Suprapubic skin (tissue), 4 donors: ENCODE data around the gene ATP13A3. TPM values are rescaled to one million over a fixed set of nuclear protein-coding genes. Genes with fewer than 3 reads are reported as not detected.

Experiments
- DNase-seq, 2 donors: peaks; one replicate each; pipeline ENCODE4 v3.0.0-alpha.2; 2019; ENCODE audit warnings: low spot score in 2 of 2
- H3K27ac ChIP-seq: fragments of 200-600 bp; sonication (generic); one replicate; pipeline ENCODE4 v1.5.1; 2019
- H3K27me3 ChIP-seq: fragments of 200-600 bp; sonication (generic); one replicate; pipeline ENCODE4 v1.5.1; 2019
- H3K36me3 ChIP-seq: fragments of 200-600 bp; sonication (generic); one replicate; pipeline ENCODE4 v1.5.1; 2019
- H3K4me1 ChIP-seq: fragments of 200-600 bp; sonication (generic); one replicate; pipeline ENCODE4 v1.5.1; 2019
- H3K4me3 ChIP-seq: fragments of 200-600 bp; sonication (generic); one replicate; pipeline ENCODE4 v1.5.1; 2019; ENCODE audit warnings: mild to moderate bottlenecking
- H3K9me3 ChIP-seq: fragments of 200-600 bp; sonication (generic); one replicate; pipeline ENCODE4 v1.5.1; 2019
- EP300 ChIP-seq: sonication (generic); formaldehyde crosslinking; IDR thresholded peaks from one replicate; pipeline ENCODE4 v1.6.1; 2017; ENCODE audit warnings: antibody characterized with exemption
- POLR2A ChIP-seq, 2 donors: fragments of 450-650 bp; IDR thresholded peaks; one replicate each; pipeline ENCODE4 v1.6.1; 2017; ENCODE audit warnings: antibody characterized with exemption in 2 of 2, mild to moderate bottlenecking in 2 of 2, moderate library complexity in 2 of 2
- POLR2AphosphoS5 ChIP-seq, 3 donors: sonication (generic); formaldehyde crosslinking; IDR thresholded peaks; one replicate each; pipeline ENCODE4 v1.6.1; 2017; ENCODE audit warnings: antibody characterized with exemption in 3 of 3
- WGBS: methylation state at CpG from one replicate; pipeline ENCODE4 v1.1.5; 2018; 5-methylcytosine and 5-hydroxymethylcytosine counted together
- total RNA-seq, 4 donors: library from RNA; depleted of rRNA; stranded (reverse); fragments of >200 nt; gene quantifications; one replicate each; pipeline ENCODE4 v1.1.0, GENCODE V29; 2016
- TF ChIP-seq, protein P1 (sequence below), 2 donors: fragments of 200-600 bp in 1 of 2; fragments of 450-650 bp in 1 of 2; sonication (generic) in 1 of 2; IDR thresholded peaks; one replicate each; pipeline ENCODE4 v1.5.1; 2016 to 2019; ENCODE audit warnings: antibody characterized with exemption in 2 of 2, mild to moderate bottlenecking in 1 of 2, moderate library complexity in 1 of 2

The ATP13A3 gene
- total RNA-seq, 4 donors from 2014 or later = 49.3 to 76.0 (median 64.0) TPM

DNA sequence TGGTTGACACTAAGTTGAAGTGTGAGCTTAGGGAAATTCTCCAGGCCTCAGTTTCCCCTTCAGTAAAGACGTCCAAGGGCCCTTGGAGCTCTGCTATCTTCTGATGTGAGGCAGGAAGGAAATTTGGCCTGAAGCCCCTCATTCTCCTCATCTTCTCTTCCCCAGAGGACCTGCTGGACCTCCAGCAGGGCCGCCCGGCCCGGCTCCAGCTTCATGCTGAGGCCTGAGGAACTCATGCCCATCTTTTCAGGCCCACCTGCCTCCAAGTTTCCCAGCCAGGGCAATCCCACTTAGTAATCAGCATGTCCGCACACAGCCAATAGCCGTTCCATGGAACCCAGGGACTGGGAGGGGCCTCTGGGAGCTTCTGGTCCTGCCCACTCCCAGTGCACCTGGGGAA is 121.3 kb downstream of the ATP13A3 start:
- Histone ChIP-seq H3K4me1 (no peaks in the 10 kb centered on the region), H3K27ac (no peak overlapping the region), H3K36me3 (no peaks in the 10 kb centered on the region), H3K9me3 (no peaks in the 10 kb centered on the region), H3K4me3 (no peak overlapping the region), H3K27me3 (peaks cover 12% of the 10 kb centered on the region)
- TF ChIP-seq POLR2AphosphoS5 (IDR thresholded peaks at IDR 0.05) = no peak
- 98% methylated on average over 6 of the region's 6 CpGs for WGBS
- DNase-seq = no peak

DNA sequence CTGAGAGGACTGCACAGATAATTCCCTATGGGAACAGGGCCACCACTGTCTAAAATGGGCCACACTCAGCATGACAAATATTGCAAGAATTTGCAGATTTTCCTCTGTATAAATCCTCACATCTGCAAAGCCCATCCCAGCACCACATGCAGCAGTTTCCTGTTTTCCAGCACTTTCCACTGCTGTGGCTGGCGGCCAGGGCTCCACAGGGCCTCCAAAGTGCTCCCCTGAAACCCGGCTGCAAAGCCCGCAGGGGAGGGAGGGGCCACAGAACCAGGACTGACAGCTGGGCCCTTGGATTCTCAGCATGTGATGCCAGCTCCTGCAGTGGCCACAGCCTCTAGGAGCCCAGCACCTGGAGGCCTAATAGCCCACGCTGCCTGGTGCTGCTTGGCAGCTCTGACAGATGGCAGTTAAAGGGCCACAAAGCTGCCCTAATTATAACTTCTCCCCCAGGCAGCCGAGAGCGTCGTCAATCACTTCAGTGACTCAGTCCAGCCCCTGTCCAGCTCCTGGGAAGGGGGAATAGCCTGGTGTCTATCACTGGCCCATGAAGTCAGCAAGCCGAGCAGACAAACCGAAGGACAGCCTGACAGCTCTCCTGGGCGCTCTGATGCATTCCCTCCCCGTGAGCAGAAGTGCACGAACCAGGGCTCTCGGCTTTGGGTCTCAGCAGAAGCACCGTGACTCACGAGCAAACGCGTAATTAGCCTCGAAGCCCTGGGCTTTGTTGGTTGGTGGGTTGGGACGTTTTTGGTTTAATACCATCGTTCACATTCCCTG is 122.0 kb downstream of the ATP13A3 start:
- no peak overlapping the region for H3K4me3 ChIP-seq
- WGBS = 65% methylated on average over 12 of the region's 20 CpGs
- TF ChIP-seq EP300 (no peak), POLR2AphosphoS5 (IDR thresholded peaks at IDR 0.05) (no peak), POLR2A (IDR thresholded peaks at IDR 0.05) (no peak)
- TF ChIP-seq, protein P1, sequence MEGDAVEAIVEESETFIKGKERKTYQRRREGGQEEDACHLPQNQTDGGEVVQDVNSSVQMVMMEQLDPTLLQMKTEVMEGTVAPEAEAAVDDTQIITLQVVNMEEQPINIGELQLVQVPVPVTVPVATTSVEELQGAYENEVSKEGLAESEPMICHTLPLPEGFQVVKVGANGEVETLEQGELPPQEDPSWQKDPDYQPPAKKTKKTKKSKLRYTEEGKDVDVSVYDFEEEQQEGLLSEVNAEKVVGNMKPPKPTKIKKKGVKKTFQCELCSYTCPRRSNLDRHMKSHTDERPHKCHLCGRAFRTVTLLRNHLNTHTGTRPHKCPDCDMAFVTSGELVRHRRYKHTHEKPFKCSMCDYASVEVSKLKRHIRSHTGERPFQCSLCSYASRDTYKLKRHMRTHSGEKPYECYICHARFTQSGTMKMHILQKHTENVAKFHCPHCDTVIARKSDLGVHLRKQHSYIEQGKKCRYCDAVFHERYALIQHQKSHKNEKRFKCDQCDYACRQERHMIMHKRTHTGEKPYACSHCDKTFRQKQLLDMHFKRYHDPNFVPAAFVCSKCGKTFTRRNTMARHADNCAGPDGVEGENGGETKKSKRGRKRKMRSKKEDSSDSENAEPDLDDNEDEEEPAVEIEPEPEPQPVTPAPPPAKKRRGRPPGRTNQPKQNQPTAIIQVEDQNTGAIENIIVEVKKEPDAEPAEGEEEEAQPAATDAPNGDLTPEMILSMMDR (IDR thresholded peaks at IDR 0.05) = no peak
- H3K4me1 ChIP-seq = no peaks in the 10 kb centered on the region
- no peaks in the 10 kb centered on the region for H3K9me3 ChIP-seq
- no peak for DNase-seq
- H3K27me3 ChIP-seq = peaks cover 12% of the 10 kb centered on the region
- H3K27ac ChIP-seq = no peak overlapping the region
- no peaks in the 10 kb centered on the region for H3K36me3 ChIP-seq

DNA sequence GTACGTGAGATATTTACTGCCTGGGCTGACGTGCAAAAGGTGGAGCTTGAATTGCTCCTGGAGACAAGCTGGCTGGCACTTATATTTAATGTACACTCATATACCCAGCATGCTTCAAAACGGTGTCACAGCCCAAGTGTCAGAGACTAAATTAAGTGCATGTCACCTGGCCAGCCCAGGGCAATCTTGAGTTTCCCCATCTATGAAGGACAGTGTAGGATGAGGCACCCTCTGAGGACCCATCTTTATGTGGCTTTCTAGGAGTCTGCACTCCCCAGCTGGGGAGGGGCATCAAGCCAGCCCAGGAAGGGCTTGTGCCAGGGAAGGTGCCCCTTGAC is 122.5 kb downstream of the ATP13A3 start:
- no peaks in the 10 kb centered on the region for H3K4me1 ChIP-seq
- no peaks in the 10 kb centered on the region for H3K36me3 ChIP-seq
- no peak for TF ChIP-seq POLR2AphosphoS5 (IDR thresholded peaks at IDR 0.05)
- TF ChIP-seq, protein P1 (IDR thresholded peaks at IDR 0.05) = no peak
- no peak for TF ChIP-seq EP300
- TF ChIP-seq POLR2A (IDR thresholded peaks at IDR 0.05) = no peak
- WGBS = 60% methylated on average over 1 of the region's 3 CpGs
- no peaks in the 10 kb centered on the region for H3K9me3 ChIP-seq
- DNase-seq = no peak
- H3K27ac ChIP-seq = no peak overlapping the region
- peaks cover 11% of the 10 kb centered on the region for H3K27me3 ChIP-seq
- no peak overlapping the region for H3K4me3 ChIP-seq

DNA sequence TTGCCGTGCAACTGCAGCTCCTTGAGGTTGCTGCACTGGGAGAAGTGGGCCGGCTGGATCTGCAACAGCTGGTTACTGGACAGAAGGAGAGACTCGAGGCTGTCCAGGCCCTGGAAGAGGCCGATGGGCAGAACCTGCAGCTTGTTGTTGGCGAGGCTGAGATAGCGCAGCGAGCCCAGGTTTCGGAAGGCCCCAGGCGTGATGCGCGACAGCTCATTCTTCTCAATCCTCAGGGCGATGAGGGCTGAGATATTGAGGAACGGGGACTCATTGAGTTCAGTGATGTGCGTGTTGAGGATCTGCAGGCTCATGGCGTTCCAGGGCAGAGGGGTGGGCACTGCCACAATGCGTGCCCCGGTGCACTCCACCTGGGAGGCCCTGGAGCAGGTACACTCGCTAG is 126.2 kb downstream of the ATP13A3 start:
- no peak overlapping the region for H3K27ac ChIP-seq
- H3K9me3 ChIP-seq = no peaks in the 10 kb centered on the region
- TF ChIP-seq POLR2AphosphoS5 (IDR thresholded peaks at IDR 0.05) (no peak), POLR2A (IDR thresholded peaks at IDR 0.05) (no peak), EP300 (no peak)
- TF ChIP-seq, protein P1 (IDR thresholded peaks at IDR 0.05) = no peak
- WGBS = 93% methylated on average over 18 of the region's 18 CpGs
- DNase-seq = no peak
- H3K4me3 ChIP-seq = no peak overlapping the region
- no peaks in the 10 kb centered on the region for H3K4me1 ChIP-seq
- H3K36me3 ChIP-seq = no peaks in the 10 kb centered on the region
- no peaks in the 10 kb centered on the region for H3K27me3 ChIP-seq

DNA sequence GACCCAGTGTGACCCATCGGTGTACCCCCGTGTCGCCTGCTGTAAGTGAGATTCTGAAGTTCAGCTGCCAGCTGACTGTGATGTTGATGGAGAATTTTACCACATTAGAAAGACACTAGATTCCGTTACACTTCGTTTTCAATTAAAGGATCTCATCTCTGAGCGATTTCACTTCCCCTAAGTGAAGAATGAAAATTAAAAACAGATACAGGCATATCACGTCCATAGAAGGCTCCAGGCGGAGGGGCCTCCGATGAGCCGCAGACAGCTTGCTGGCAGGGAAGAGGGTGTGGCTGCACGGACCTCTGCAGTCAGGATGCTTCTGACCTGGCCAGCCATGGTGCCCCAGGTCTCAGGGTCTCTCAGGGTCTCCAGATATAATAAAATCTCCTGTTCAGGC is 129.1 kb downstream of the ATP13A3 start:
- TF ChIP-seq, protein P1 (IDR thresholded peaks at IDR 0.05) = no peak
- TF ChIP-seq POLR2A (IDR thresholded peaks at IDR 0.05) = no peak
- no peak for TF ChIP-seq EP300
- TF ChIP-seq POLR2AphosphoS5 (IDR thresholded peaks at IDR 0.05) = no peak
- DNase-seq = no peak
- no peak overlapping the region for H3K4me3 ChIP-seq
- no peaks in the 10 kb centered on the region for H3K36me3 ChIP-seq
- no peaks in the 10 kb centered on the region for H3K4me1 ChIP-seq
- no peaks in the 10 kb centered on the region for H3K9me3 ChIP-seq
- WGBS = 72% methylated on average over 11 of the region's 11 CpGs
- H3K27ac ChIP-seq = no peak overlapping the region
- no peaks in the 10 kb centered on the region for H3K27me3 ChIP-seq

DNA sequence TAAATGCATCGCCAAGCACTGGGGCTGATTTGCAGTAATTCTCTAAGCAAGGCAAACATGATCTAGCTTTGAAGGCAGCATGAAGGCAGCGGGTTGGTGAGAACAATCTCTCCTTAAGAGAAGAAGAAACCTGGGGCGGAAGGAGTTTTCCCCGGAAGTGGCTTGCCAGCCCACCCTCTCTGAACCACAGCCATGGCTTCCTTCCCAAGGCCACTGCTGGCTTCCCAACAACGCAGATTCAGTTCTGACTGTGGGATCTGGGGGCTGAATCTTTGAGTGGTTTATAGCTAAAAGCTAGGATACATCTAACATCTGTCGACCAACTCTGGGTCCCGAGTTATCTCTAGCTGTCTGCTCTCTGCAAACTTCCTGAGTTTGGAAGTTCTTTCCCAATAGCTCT is 131.4 kb downstream of the ATP13A3 start:
- Histone ChIP-seq H3K9me3 (no peaks in the 10 kb centered on the region), H3K27ac (no peak overlapping the region), H3K4me1 (no peaks in the 10 kb centered on the region), H3K4me3 (no peak overlapping the region), H3K36me3 (no peaks in the 10 kb centered on the region), H3K27me3 (no peaks in the 10 kb centered on the region)
- 84% methylated on average over 7 of the region's 7 CpGs for WGBS
- no peak for DNase-seq
- TF ChIP-seq EP300 = no peak
- TF ChIP-seq, protein P1 (IDR thresholded peaks at IDR 0.05) = no peak
- no peak for TF ChIP-seq POLR2A (IDR thresholded peaks at IDR 0.05)
- no peak for TF ChIP-seq POLR2AphosphoS5 (IDR thresholded peaks at IDR 0.05)
